ENCODE measurements around the gene TNF. TPM values are rescaled to one million over a fixed set of nuclear protein-coding genes. Genes with fewer than 3 reads are reported as not detected.
"Not testable (repeated sequence)": the region's sequence is repeated elsewhere in the genome, so short reads cannot be mapped to it uniquely, and the experiment has no call there.

TNF gene
- total RNA-seq, 1 donor = 230 TPM

DNA sequence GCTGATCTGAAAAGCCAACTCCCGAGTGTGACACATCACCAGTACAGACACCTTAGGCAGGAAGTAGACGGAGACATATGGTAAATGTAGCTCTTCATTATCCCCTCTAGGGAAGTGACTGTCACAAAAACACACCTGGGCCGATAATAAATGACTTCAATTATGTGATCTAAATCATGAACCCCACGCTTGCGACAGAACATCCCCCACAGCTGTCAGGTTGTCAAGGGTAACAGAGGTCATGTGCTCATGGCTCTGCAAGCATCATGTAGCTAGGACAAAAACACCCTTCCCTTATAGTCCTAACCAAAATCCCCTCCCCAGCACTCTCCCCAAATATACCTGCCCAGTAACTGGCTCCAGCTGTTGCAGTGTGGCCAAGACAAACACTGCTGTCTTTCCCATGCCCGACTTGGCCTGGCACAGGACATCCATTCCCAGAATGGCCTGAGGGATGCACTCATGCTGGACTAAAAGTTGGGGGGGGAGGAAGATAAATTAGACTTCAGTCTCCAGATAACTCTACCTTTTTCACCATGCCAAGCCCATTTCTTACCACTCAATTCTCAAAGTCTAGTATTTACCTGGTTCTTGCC lies 36.5 kb upstream of the TNF start:
- Histone ChIP-seq H3K4me1 (ENCODE audit: insufficient read depth, low read length) (peaks cover 41% of the 10 kb centered on the region), H3K9me3 (ENCODE audit: low read depth, low read length) (no peaks in the 10 kb centered on the region), H3K4me3 (ENCODE audit: low read length) (no peak overlapping the region), H3K27me3 (ENCODE audit: insufficient read depth, low read length) (no peaks in the 10 kb centered on the region)

DNA sequence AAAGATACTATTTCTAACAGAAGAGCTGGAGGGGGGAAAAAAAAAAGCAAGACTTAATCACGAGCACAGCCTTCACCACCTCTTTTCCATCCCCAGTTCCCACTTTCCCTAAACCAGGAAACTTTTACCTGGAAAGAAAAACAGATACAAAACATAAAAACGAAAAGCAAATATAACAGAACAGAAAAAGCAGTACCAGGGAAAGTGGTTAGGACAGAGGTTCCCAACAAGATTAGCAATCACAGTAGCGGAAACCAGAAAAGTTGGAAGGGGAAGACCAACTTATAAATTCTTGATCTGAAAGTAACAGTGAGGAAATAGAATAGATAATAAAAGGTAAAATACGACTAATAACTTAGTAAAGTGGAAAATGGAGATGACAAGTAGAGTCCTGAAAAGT lies 34.7 kb upstream of the TNF start:
- no peaks in the 10 kb centered on the region for H3K27me3 ChIP-seq (ENCODE audit: insufficient read depth, low read length)
- H3K4me3 ChIP-seq (ENCODE audit: low read length) = peak overlapping the region; percentile 75
- H3K9me3 ChIP-seq (ENCODE audit: low read depth, low read length) = no peaks in the 10 kb centered on the region
- peaks cover 41% of the 10 kb centered on the region for H3K4me1 ChIP-seq (ENCODE audit: insufficient read depth, low read length)

DNA sequence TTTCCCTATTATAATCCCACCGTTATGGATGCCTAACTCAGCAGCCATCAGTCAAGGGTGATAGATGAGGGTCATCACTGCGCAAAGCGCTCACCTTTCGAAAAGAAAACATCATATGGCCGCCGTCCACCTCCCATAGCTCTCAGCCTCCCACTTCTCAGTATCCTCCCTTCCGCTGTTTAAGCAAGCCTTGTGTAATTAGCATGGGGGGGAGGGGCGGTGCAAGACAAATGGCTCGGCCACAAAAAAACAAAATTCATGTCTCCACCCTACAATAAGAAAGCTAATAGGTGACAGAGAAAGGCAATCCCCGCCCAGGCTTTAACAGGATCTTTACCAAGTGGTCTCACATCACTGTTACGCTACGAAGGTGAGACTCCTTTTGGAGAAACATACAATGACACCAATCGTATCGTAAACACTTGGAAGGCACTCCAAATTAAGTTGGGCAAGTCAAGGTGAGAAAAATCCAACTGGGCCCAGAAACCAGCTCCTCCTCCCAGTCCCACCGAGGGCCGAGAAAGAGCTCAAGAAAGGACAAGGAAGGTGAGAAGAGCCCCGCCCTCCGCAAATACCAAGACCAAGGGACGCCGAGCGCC lies 34.2 kb upstream of the TNF start:
- H3K9me3 ChIP-seq (ENCODE audit: low read depth, low read length) = no peaks in the 10 kb centered on the region
- H3K4me3 ChIP-seq (ENCODE audit: low read length) = peak overlapping the region; percentile 75
- no peaks in the 10 kb centered on the region for H3K27me3 ChIP-seq (ENCODE audit: insufficient read depth, low read length)
- peaks cover 41% of the 10 kb centered on the region for H3K4me1 ChIP-seq (ENCODE audit: insufficient read depth, low read length)

DNA sequence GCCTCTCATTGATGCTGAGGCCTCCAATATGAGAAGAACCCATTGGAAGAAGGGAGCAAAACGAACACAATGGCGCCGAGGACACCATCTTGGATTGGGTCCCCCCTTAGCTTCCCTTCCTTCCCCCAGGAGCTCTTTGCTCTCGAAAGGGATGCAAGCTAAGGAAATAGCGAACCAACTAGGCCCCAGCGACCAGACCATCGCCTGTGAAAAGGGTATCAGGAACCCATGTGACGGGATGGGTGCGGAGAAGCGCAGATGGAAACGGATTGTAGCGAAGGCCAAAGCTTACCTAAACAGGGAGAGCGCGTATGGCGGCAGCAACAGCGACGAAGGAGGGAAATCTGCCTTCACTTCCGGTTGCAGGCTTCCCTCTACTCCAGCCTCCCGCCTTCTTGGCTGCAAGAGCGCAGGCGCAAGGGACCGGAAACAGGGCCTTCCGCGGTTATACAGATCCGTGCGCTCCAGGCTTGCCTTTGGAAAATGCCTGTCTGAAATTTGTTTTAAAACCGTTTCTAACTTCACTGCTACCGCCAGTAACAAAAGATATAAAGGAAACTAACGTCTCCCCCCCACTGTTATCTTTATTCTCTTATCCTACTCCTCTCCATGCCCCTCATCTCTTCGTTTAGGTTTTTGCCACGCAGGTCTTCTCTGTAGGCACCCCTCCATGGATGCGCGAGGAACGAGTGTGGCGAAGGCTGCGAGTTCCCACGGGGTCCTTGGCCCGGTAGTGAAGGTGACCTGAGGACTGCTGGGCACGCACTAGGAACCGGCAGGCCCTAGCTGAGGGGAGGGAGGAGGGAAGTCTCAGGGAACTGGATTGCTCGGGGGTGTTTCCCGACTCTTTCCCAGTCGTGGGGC lies 33.5 kb upstream of the TNF start, which contains the start of gene DDX39B:
Gene DDX39B (minus strand): TSS at position 346 of the 864 bp plus-strand sequence. CDS start 1,471 bp downstream, outside the sequence.
- no peaks in the 10 kb centered on the region for H3K9me3 ChIP-seq (ENCODE audit: low read depth, low read length)
- no peaks in the 10 kb centered on the region for H3K27me3 ChIP-seq (ENCODE audit: insufficient read depth, low read length)
- peaks cover 48% of the 10 kb centered on the region for H3K4me1 ChIP-seq (ENCODE audit: insufficient read depth, low read length)
- peak within 1 kb of the TSS; percentile 75 for H3K4me3 ChIP-seq (ENCODE audit: low read length)

DNA sequence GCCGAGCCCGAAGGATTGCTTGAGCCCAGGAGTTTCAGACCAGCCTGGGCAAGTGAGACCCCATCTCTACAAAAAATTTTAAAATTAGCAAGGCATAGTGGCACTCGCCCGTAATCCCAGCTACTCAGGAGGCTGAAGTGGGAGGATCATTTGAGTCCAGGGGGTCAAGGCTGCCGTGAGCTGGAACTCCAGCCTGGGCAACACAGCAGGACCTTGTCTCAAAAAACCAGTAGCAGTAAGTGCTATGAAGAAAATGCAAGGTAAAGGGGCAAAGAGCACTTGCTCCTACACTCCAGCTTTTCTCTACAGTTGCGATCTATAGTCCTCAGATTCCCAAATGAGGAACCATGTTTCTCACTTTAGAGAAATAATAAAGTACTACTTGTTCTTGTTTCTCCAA lies 31.7 kb upstream of the TNF start:
- Histone ChIP-seq H3K27me3 (ENCODE audit: insufficient read depth, low read length) (no peaks in the 10 kb centered on the region), H3K4me3 (ENCODE audit: low read length) (no peak overlapping the region), H3K9me3 (ENCODE audit: low read depth, low read length) (no peaks in the 10 kb centered on the region), H3K4me1 (ENCODE audit: insufficient read depth, low read length) (peaks cover 59% of the 10 kb centered on the region)

DNA sequence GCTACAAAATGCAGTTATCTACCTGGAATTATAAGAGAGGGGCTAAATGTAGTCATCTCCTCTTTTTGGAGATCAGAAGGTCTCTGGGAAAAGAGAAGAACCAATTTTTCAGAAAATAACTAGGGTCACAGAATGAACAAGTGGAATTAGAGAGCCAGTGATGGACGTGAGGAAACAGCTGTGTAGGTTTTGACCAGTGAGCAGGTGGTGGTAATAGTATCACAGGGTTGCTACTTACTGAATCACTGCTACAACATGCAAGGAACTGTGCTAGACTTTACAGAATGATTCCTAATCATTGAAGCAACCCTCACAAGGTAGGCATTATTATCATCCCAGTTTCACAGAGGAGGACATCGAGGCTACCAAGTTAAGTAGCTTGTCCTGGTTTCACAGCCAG lies 30.7 kb upstream of the TNF start:
- no peak overlapping the region for H3K4me3 ChIP-seq (ENCODE audit: low read length)
- peaks cover 51% of the 10 kb centered on the region for H3K4me1 ChIP-seq (ENCODE audit: insufficient read depth, low read length)
- H3K27me3 ChIP-seq (ENCODE audit: insufficient read depth, low read length) = no peaks in the 10 kb centered on the region
- H3K9me3 ChIP-seq (ENCODE audit: low read depth, low read length) = no peaks in the 10 kb centered on the region

DNA sequence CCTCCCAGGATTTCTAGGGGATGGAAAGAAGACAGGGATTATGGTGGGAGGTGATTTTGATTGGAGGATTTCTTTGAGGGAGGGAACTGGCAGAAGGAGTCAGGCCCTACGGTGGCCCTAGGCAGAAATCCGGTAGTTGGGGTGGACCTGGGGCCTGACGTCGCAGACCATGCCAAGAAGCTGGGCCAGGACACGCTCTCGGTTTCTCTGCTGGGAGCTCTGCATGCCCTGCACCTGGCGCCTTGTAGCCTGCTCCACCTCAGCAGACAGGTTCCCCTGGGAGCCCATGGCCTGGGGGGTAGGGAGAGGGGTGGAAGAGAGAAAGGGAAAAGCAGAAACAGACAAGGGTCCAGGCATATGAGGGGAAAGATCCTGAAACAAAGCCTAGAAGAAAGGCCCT lies 30.1 kb upstream of the TNF start:
- Histone ChIP-seq H3K4me1 (ENCODE audit: insufficient read depth, low read length) (peaks cover 45% of the 10 kb centered on the region), H3K4me3 (ENCODE audit: low read length) (no peak overlapping the region), H3K27me3 (ENCODE audit: insufficient read depth, low read length) (no peaks in the 10 kb centered on the region), H3K9me3 (ENCODE audit: low read depth, low read length) (no peaks in the 10 kb centered on the region)

DNA sequence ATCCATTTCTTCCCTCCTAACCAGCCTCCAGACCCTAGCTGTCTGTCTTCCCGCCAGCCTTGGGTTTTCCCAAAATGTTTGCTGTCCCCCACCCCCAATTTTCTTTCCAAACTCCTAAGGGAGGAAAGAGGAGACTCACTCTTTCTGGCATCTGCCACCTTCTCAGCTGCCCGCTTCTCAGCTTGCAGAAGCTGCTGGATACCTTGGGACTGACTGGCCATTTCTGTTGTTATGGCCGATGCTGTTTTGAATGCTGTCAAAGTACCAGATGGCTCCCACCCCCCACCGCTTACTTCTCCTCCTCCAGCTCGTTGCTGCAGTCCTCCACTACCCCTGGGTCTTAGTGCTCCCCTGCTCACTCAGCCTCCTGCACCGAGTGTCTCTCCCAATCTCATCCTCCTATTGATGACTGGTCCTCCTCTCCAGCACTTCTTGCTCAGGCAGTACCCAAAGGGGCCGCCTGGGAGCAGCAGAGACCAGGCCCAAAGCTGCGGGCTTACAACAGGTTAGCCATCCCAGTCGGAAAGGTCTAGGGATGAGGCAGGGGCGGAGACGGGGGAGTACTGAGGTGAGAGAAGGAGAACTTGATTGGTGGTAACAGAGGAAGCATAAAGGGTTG lies 28.9 kb upstream of the TNF start, which contains the start of gene ATP6V1G2:
Gene ATP6V1G2 (minus strand): TSS at position 270 of the 619 bp plus-strand sequence. CDS start 49 bp downstream, at position 221.
- Histone ChIP-seq H3K9me3 (ENCODE audit: low read depth, low read length) (no peaks in the 10 kb centered on the region), H3K27me3 (ENCODE audit: insufficient read depth, low read length) (no peaks in the 10 kb centered on the region), H3K4me3 (ENCODE audit: low read length) (peak within 1 kb of the TSS; percentile 36), H3K4me1 (ENCODE audit: insufficient read depth, low read length) (peaks cover 48% of the 10 kb centered on the region)

DNA sequence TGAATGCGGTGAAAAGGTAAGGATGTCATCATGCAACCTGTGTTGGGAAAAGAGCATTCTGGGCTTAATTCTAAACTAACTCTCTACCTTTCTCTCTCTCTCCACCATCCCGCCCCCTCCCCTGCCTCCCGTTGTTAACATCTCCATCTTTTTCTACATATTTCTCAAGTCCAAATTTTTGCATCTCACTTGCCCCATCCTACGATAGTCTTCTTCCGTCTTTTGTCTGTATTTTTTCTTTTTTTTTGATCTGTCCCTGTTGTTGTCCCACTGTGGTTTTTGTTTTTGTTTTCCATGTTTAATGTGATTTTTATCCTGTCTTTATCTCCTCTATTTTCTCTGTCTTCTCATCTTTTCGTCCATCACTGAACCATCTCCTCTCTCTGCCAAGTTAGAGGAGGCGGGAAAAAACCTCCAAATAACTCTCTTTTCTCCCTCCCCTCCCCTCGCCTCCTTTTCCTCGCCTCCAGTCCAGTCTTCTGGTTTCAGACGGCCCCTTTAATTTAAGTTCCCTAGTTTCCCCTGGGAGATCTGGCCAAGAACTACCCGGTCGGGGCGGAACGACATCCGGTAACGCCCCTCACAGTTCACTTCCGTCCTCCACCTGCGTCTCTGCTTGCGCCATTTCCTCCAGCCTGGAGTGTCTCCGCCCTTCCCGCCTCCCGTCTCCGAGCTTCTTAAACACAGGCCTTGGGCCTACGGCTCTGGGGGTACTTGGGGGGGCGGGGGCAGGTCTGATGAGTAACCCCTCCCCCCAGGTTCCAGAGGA lies 28.2 kb upstream of the TNF start, which contains the start of gene NFKBIL1:
Gene NFKBIL1 (plus strand): TSS at position 651 of the 769 bp plus-strand sequence. CDS start 87 bp downstream, at position 738.
- Histone ChIP-seq H3K9me3 (ENCODE audit: low read depth, low read length) (no peaks in the 10 kb centered on the region), H3K4me3 (ENCODE audit: low read length) (peak within 1 kb of the TSS; percentile 36), H3K27me3 (ENCODE audit: insufficient read depth, low read length) (no peaks in the 10 kb centered on the region), H3K4me1 (ENCODE audit: insufficient read depth, low read length) (peaks cover 55% of the 10 kb centered on the region)

DNA sequence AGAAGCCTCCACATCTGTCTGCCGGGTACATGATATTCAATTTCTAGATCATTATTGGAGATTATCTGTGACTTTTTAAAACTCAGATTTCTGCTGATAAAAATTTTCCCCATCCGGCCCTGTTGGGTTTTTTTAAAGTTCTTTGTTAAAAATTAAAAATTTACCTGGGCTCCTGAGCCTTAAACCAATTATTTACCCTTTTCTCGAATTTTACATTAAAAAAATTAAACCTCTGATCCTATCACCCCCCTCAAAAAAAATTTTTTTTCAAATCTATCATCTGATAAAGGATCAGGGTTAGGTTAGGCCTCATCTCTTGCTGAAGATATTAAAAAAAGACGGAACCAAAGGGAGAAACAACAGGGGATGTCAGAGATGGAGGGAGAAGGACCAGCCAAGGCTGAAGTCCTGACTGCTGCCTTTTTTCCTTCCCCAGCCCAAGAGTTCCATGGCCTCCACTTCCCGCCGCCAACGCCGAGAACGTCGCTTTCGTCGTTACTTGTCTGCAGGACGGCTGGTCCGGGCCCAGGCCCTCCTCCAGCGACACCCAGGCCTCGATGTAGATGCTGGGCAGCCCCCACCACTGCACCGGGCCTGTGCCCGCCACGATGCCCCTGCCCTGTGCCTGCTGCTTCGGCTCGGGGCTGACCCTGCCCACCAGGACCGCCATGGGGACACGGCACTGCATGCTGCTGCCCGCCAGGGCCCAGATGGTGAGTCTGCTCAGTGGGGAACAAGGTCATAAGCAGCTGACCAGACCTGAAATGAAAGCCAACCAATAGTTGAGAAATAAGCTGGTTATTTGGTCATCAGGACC lies 27.4 kb upstream of the TNF start:
- Histone ChIP-seq H3K4me3 (ENCODE audit: low read length) (peak overlapping the region; percentile 36), H3K9me3 (ENCODE audit: low read depth, low read length) (no peaks in the 10 kb centered on the region), H3K27me3 (ENCODE audit: insufficient read depth, low read length) (no peaks in the 10 kb centered on the region), H3K4me1 (ENCODE audit: insufficient read depth, low read length) (peaks cover 54% of the 10 kb centered on the region)

DNA sequence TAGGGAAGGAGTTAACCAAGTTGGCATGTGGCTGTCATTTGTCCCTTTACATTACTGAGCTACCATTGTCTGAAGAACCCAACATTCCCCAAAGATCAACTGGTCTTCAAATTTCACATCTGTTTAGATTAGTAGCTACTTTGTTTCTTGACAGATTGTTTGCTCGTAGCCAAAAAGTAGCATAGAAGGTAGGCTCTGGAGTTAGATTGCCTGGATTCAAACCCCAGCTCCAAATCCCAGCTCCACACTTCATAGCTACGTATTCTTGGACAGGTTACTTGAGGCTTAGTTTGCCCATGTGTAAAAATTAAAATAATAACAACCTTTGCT lies 26.9 kb upstream of the TNF start:
- H3K27me3 ChIP-seq (ENCODE audit: insufficient read depth, low read length) = no peaks in the 10 kb centered on the region

DNA sequence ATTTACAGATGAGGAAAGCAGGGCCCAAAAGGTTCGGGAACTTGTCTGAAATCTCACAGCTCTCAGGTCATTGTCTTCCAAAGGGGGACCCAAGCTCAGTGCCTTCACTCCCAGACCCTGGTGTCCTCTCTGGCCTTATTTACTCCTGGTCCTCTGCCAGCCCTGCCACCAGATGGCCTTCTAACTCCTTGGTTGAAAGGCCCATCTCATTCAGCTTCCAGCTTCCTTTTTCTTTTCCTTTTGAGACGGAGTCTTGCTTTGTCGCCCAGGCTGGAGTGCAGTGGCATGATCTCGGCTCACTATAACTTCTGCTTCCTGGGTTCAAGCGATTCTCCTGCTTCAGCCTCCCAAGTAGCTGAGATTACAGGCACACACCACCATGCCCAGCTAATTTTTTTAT lies 24.0 kb upstream of the TNF start:
- H3K4me1 ChIP-seq (ENCODE audit: insufficient read depth, low read length) = peaks cover 65% of the 10 kb centered on the region
- not testable (repeated sequence) for H3K9me3 ChIP-seq (ENCODE audit: low read depth, low read length); H3K4me3 ChIP-seq (ENCODE audit: low read length); H3K27me3 ChIP-seq (ENCODE audit: insufficient read depth, low read length)

More for the DNA sequence above, 26.9 kb upstream of the TNF start:
- Histone ChIP-seq H3K9me3 (ENCODE audit: low read depth, low read length) (no peaks in the 10 kb centered on the region), H3K4me1 (ENCODE audit: insufficient read depth, low read length) (peaks cover 56% of the 10 kb centered on the region), H3K4me3 (ENCODE audit: low read length) (no peak overlapping the region)

DNA sequence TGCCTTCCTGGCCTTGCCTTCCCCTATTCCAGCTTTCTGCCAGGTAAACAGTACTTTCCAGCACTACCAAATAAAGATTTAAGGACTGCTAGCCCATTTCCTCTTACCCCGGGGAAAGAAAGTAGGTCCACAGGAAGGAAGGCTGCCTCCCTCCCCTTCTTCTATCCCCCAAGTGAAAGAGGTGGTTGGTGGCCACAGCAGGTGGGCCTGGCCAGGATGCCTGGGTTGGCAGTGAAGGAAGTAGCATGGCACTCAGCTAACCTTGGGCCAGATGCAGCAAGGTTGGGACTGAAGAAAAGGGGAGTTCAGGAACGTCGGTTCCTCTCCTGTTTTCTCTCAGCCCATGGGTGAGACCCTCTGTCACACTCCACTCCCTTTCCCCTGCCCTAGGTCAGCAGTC lies 19.1 kb upstream of the TNF start:
- Histone ChIP-seq H3K4me1 (ENCODE audit: insufficient read depth, low read length) (peaks cover 80% of the 10 kb centered on the region), H3K4me3 (ENCODE audit: low read length) (no peak overlapping the region), H3K9me3 (ENCODE audit: low read depth, low read length) (no peaks in the 10 kb centered on the region), H3K27me3 (ENCODE audit: insufficient read depth, low read length) (no peaks in the 10 kb centered on the region)
